ENCODE results near the gene PTPRG. TPM values are rescaled to one million over a fixed set of nuclear protein-coding genes. Genes with fewer than 3 reads are reported as not detected.

Gene PTPRG
- total and polyA plus RNA-seq, 4 donors, result 3.6 to 35.6 (median 8.1) TPM

- no peak overlapping the region for H3K9ac ChIP-seq (ENCODE audit: low read depth in 1 of 2, low read length in 2 of 2)
- 74% methylated on average over 7 of the region's 7 CpGs for WGBS
- H3K4me3 ChIP-seq (ENCODE audit: low read depth in 1 of 3, low read length in 3 of 3), result no peak overlapping the region
- DNase-seq (ENCODE audit: low spot score), result no peak
- H3K9me3 ChIP-seq (ENCODE audit: control insufficient read depth in 4 of 4, low read length in 3 of 4), result no peaks in the 10 kb centered on the region
- no peaks in the 10 kb centered on the region for H3K36me3 ChIP-seq (ENCODE audit: control insufficient read depth in 4 of 4, insufficient read depth in 3 of 4, low read depth in 1 of 4, low read length in 3 of 4)
- H3K4me1 ChIP-seq (ENCODE audit: control insufficient read depth in 4 of 4, insufficient read depth in 4 of 4, low read length in 3 of 4), result peaks cover 0 to 12% (median 5%) of the 10 kb centered on the region in 4 donors
- TF ChIP-seq FOXA2 (IDR thresholded peaks at IDR 0.05), result no peak
- no peak for TF ChIP-seq HNF4A (conservative IDR thresholded peaks at IDR 0.05)
- no peak for TF ChIP-seq JUND (IDR thresholded peaks at IDR 0.05)
- no peak for TF ChIP-seq NR2F2 (IDR thresholded peaks at IDR 0.05)
- no peak for TF ChIP-seq SP1 (IDR thresholded peaks at IDR 0.05)
- TF ChIP-seq GABPA (IDR thresholded peaks at IDR 0.05 in 1 of 2, conservative IDR thresholded peaks at IDR 0.05 in 1 of 2), result no peak
- TF ChIP-seq HNF4G (IDR thresholded peaks at IDR 0.05), result no peak
- TF ChIP-seq ATF3 (IDR thresholded peaks at IDR 0.05), result no peak
- TF ChIP-seq EGR1 (IDR thresholded peaks at IDR 0.05; ENCODE audit: low read depth in 2 of 2), result no peak
- TF ChIP-seq FOXA1 (IDR thresholded peaks at IDR 0.05), result no peak
- no peak for TF ChIP-seq YY1 (IDR thresholded peaks at IDR 0.05)
- TF ChIP-seq TAF1 (conservative IDR thresholded peaks at IDR 0.05), result no peak
- TF ChIP-seq REST (IDR thresholded peaks at IDR 0.05), result no peak
- TF ChIP-seq CTCF (IDR thresholded peaks at IDR 0.05; ENCODE audit: low read depth, low read length, missing input control), result no peak
- no peaks in the 10 kb centered on the region for H3K27me3 ChIP-seq (ENCODE audit: control insufficient read depth in 4 of 4, insufficient read depth in 4 of 4, low read length in 3 of 4)
- no peak overlapping the region for H3K27ac ChIP-seq (ENCODE audit: low read depth in 1 of 2, low read length in 2 of 2)
Observed at GRCh38 chr3:61828184-61828874, 267.0 kb downstream of the PTPRG start.

GRCh38 chr3:61828880-61829721 is 267.7 kb downstream of the PTPRG start:
- no peaks in the 10 kb centered on the region for H3K9me3 ChIP-seq (ENCODE audit: control insufficient read depth in 4 of 4, low read length in 3 of 4)
- no peak overlapping the region for H3K4me3 ChIP-seq (ENCODE audit: low read depth in 1 of 3, low read length in 3 of 3)
- H3K36me3 ChIP-seq (ENCODE audit: control insufficient read depth in 4 of 4, insufficient read depth in 3 of 4, low read depth in 1 of 4, low read length in 3 of 4), result no peaks in the 10 kb centered on the region
- no peak for DNase-seq (ENCODE audit: low spot score)
- 48% methylated on average over 16 of the region's 16 CpGs for WGBS
- no peak overlapping the region for H3K9ac ChIP-seq (ENCODE audit: low read depth in 1 of 2, low read length in 2 of 2)
- peak overlapping the region; percentile 5 to 34 for H3K27ac ChIP-seq (ENCODE audit: low read depth in 1 of 2, low read length in 2 of 2)
- no peaks in the 10 kb centered on the region for H3K27me3 ChIP-seq (ENCODE audit: control insufficient read depth in 4 of 4, insufficient read depth in 4 of 4, low read length in 3 of 4)
- H3K4me1 ChIP-seq (ENCODE audit: control insufficient read depth in 4 of 4, insufficient read depth in 4 of 4, low read length in 3 of 4), result peaks cover 0 to 12% (median 5%) of the 10 kb centered on the region in 4 donors
- TF ChIP-seq ZBTB33 (IDR thresholded peaks at IDR 0.05), result no peak
- TF ChIP-seq RXRA (IDR thresholded peaks at IDR 0.05), result peak; percentile 45 to 47
- no peak for TF ChIP-seq ATF3 (IDR thresholded peaks at IDR 0.05)
- no peak for TF ChIP-seq CTCF (IDR thresholded peaks at IDR 0.05; ENCODE audit: low read depth, low read length, missing input control)
- TF ChIP-seq JUND (IDR thresholded peaks at IDR 0.05), result no peak
- TF ChIP-seq TAF1 (conservative IDR thresholded peaks at IDR 0.05), result no peak
- peak; percentile 57 for TF ChIP-seq YY1 (IDR thresholded peaks at IDR 0.05)
- peak in 1 of 2 donors; percentile 53 for TF ChIP-seq RAD21 (IDR thresholded peaks at IDR 0.05)
- TF ChIP-seq EGR1 (IDR thresholded peaks at IDR 0.05; ENCODE audit: low read depth in 2 of 2), result no peak

Data from liver (tissue), 9 donors.